ENCODE data around the gene SPRED2.
A peak's percentile ranks its signal among the peaks of the same experiment; 100 is the strongest.

The SPRED2 gene

DNA sequence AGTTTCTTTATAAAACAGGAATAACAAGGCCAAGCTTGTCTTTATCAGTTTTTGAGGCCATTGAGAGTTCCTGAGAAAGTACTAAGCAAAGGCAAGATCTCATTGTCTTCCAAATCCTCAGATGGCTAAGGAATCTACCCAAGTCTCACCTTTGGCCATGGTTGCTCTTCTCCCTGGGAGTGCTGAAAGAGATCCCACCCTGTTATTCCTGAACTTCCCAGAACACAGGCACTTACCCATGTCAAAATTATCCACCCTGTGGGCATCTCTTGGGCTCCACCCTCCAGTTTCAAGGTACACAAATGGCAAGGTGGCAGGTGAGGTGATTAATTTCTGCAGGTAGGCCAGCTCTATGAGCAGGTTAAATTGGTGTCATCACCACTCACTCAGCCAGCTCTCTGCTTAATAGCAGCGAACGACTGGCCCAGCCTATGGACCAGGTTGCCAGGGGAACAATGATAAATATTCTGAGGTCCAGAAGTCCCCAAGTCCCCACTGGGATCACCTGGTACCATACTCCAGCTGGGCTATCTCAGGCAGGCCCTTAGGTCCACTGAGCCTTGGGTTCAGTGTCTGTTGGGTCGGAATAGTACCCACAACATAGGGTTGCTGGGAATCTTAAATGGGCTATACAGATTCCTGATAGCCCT lies 2.3 kb upstream of the SPRED2 start:
- H4K20me1 ChIP-seq (ENCODE audit: insufficient read depth, low read length), result peaks cover 8% of the 10 kb centered on the region
- TF ChIP-seq EZH2phosphoT487 (IDR thresholded peaks at IDR 0.05; ENCODE audit: low read depth) (no peak), CTCF (IDR thresholded peaks at IDR 0.05; ENCODE audit: low read depth, low read length) (no peak)
- H2AFZ ChIP-seq (ENCODE audit: low read depth, low read length), result no peak overlapping the region
- H3K79me2 ChIP-seq (ENCODE audit: low read length), result peaks cover 22% of the 10 kb centered on the region
- H3K4me1 ChIP-seq (ENCODE audit: low read length), result peaks cover 23% of the 10 kb centered on the region
- no peak overlapping the region for H3K9ac ChIP-seq (ENCODE audit: low read length)
- peaks cover 37% of the 10 kb centered on the region for H3K27me3 ChIP-seq (ENCODE audit: low read depth, low read length)
- peaks cover 3% of the 10 kb centered on the region for H3K36me3 ChIP-seq (replicated peaks; ENCODE audit: low read depth, low read length)
- H3K27ac ChIP-seq (ENCODE audit: low read length), result no peak overlapping the region
- H3K9me3 ChIP-seq (ENCODE audit: insufficient read depth, low read length), result no peaks in the 10 kb centered on the region
- peak overlapping the region; percentile 84 for H3K4me2 ChIP-seq (ENCODE audit: low read length)
- peak overlapping the region; percentile 89; the same call in 1 of the 2 replicates for H3K4me3 ChIP-seq (ENCODE audit: low read length)

DNA sequence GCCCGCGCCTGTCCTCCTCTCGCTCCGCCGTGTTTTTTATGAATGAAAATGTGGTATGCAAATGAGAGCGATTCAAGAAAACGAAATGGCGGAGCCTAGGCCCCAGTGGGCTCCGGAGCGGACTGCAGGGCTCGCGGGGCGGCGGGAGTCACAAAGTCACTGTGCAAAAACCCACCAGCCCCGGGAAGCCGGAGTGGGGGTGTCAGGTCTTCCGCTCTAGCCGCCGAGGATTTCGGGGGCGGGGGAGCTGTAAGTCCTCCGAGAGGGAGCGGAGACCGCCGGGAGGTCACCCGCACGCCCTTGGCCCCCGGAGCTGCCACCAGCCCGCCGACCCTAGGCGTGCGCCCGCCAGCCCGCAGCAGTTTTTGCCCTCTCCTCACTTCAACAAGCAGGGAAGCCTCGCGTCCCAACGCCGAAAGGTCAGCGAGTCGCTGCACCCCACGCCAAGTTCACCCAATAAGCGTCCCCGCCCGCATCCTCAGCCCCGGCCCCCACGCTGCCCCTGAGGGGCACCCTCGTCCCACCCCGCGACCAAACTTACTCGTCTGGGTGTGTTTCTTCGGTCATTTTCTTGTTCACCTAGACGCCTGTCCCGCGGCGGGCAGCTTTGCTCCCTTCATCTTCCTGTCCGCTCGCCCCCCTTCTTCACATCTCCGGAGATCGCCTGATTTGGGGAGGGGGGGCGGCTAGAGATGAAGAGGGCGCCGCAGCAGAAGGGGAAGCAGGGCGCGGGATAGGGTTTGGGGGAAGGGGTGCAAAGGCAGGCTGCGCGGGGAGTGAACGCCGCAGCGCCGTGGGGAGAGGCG lies 775 bp downstream of the SPRED2 start:
- Histone ChIP-seq H3K4me3 (ENCODE audit: low read length) (peak overlapping the region; percentile 98), H3K27ac (ENCODE audit: low read length) (peak overlapping the region; percentile 76), H3K27me3 (ENCODE audit: low read depth, low read length) (peaks cover 12% of the 10 kb centered on the region), H3K4me1 (ENCODE audit: low read length) (peaks cover 10% of the 10 kb centered on the region), H3K9me3 (ENCODE audit: insufficient read depth, low read length) (no peaks in the 10 kb centered on the region), H3K4me2 (ENCODE audit: low read length) (peak overlapping the region; percentile 86), H3K9ac (ENCODE audit: low read length) (peak overlapping the region; percentile 87), H4K20me1 (ENCODE audit: insufficient read depth, low read length) (peaks cover 36% of the 10 kb centered on the region), H3K36me3 (replicated peaks; ENCODE audit: low read depth, low read length) (peaks cover 7% of the 10 kb centered on the region), H2AFZ (ENCODE audit: low read depth, low read length) (peak overlapping the region; percentile 36; the same call in 1 of the 2 replicates), H3K79me2 (ENCODE audit: low read length) (peaks cover 52% of the 10 kb centered on the region)
- no peak for TF ChIP-seq EZH2phosphoT487 (IDR thresholded peaks at IDR 0.05; ENCODE audit: low read depth)
- no peak for TF ChIP-seq CTCF (IDR thresholded peaks at IDR 0.05; ENCODE audit: low read depth, low read length)

DNA sequence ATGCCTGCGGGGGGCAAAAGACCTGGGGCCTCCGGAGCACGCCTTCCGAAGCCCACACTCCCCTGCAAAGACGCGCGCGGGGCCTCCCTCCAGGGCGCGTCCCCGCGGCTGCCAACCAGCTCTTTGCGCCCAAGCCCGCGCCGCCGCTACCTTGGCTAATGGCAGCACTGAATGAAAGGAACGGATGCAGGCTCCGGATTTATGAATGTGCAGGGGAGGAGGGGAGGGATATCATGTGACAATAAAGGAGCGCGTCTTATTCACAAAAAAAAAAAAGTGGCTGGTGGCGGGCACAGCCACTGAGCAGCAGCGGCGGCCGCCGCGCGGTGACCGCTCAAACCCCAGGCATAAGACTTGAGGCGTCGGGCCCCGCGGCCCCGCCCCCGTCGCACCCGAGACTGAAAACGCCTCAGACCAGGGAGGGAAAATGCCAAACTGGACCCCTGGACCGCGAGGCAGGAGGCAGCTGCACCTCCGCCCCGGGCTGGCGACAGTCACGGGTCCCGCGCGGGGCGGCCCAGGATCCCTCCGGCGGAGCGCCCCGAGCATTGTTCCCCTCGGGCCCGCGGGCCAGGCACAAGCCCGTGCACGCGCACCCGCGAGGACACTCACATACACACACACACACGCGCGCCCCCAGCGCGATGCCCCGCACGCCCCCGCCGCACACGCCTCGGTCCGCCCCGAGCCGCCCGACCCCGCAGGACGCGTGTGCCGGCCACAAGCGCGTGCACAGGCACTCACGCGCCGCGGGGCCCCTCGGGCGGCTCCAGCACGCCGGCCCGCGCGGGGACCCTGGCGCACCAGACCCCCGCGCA lies 1.6 kb downstream of the SPRED2 start:
- Histone ChIP-seq H2AFZ (ENCODE audit: low read depth, low read length) (no peak overlapping the region), H4K20me1 (ENCODE audit: insufficient read depth, low read length) (peaks cover 45% of the 10 kb centered on the region), H3K36me3 (replicated peaks; ENCODE audit: low read depth, low read length) (peaks cover 7% of the 10 kb centered on the region), H3K27me3 (ENCODE audit: low read depth, low read length) (peaks cover 12% of the 10 kb centered on the region), H3K4me2 (ENCODE audit: low read length) (peak overlapping the region; percentile 86), H3K79me2 (ENCODE audit: low read length) (peaks cover 60% of the 10 kb centered on the region), H3K4me1 (ENCODE audit: low read length) (peaks cover 10% of the 10 kb centered on the region), H3K4me3 (ENCODE audit: low read length) (peak overlapping the region; percentile 98), H3K9ac (ENCODE audit: low read length) (peak overlapping the region; percentile 87), H3K9me3 (ENCODE audit: insufficient read depth, low read length) (no peaks in the 10 kb centered on the region), H3K27ac (ENCODE audit: low read length) (peak overlapping the region; percentile 76)
- TF ChIP-seq CTCF (IDR thresholded peaks at IDR 0.05; ENCODE audit: low read depth, low read length) (no peak), EZH2phosphoT487 (IDR thresholded peaks at IDR 0.05; ENCODE audit: low read depth) (no peak)
